Measurements from ENCODE around the gene GP5.

Gene GP5, protein sequence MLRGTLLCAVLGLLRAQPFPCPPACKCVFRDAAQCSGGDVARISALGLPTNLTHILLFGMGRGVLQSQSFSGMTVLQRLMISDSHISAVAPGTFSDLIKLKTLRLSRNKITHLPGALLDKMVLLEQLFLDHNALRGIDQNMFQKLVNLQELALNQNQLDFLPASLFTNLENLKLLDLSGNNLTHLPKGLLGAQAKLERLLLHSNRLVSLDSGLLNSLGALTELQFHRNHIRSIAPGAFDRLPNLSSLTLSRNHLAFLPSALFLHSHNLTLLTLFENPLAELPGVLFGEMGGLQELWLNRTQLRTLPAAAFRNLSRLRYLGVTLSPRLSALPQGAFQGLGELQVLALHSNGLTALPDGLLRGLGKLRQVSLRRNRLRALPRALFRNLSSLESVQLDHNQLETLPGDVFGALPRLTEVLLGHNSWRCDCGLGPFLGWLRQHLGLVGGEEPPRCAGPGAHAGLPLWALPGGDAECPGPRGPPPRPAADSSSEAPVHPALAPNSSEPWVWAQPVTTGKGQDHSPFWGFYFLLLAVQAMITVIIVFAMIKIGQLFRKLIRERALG

DNA sequence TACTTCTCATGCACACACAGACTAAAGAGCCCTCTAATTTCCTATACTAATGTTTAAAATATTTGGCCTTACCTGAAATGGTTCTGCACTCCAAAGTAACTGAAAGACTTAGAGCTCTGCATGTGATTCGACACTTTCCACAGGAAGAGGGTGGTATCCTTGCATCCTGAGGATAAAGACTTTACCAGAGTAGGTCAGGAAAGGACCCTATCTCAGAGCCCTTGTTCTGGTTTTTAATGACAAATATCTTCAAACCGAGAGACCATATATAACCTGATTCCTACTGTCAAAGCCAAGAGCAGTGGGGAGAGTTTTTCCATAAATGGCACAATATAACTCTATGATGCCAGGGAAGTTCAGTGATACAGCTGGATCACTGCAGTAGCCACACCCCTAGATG, at the start of gene GP5:
Gene GP5, minus strand, starts transcription at position 101 of the 400 bp plus-strand sequence. CDS start 984 bp downstream, outside the sequence.
- no peak for DNase-seq (ENCODE audit: low read depth in 2 of 2)

DNA sequence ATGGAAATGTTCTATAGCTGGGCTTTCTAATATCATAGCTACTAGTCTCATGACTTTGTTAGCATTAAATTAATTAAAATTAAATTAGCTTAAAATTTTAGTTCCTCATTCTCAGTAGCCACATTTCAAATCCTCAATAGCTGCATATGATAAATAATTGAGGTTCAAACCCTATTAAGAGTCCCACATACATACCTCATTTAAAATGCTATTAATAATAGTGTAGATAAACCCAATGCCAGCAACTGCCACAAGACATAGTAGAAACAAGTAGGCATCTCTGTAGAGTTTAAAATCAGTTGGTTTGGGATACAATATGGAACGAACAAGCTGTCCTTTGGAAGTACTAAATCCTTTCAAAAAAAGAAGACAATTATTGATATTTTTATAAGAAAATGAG, 48.6 kb upstream of the GP5 start:
- DNase-seq (ENCODE audit: low read depth in 2 of 2), result no peak

DNA sequence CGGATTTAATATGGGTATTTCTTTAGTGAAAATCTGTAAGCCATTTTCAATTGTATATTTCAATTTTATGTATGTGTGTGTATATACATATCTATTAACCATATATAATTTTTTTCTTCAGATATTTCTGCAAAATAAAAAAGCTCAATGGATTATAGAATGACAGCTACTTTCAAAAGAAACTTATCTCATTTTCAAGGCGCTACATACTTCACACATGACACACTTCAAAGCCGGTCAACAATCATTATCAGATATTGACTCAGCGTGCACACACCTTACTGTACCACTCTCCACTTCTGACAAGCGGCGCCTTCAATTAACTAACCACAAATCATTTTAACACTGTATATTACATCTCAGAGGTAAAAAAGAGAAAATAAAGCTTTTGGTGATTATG, 48.1 kb upstream of the GP5 start:
- no peak for DNase-seq (ENCODE audit: low read depth in 2 of 2)

DNA sequence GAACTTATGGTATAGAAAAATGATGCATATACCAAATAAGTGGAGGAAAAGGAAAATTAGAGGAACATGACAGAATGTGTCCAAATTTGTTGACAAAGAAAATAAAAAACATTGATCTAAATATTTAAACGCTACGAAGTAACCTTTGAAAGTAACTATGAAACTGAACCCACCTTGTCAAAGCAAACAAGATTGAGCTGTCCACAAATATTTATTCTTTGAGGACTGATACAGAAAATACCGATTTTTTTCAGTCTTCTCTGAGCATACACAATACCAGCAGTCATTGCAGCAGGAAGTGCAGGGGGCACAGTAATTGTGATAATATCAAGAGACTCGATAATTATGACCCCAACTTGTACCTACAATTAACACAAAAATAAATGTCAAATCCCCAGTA, 47.7 kb upstream of the GP5 start:
- no peak for DNase-seq (ENCODE audit: low read depth in 2 of 2)

DNA sequence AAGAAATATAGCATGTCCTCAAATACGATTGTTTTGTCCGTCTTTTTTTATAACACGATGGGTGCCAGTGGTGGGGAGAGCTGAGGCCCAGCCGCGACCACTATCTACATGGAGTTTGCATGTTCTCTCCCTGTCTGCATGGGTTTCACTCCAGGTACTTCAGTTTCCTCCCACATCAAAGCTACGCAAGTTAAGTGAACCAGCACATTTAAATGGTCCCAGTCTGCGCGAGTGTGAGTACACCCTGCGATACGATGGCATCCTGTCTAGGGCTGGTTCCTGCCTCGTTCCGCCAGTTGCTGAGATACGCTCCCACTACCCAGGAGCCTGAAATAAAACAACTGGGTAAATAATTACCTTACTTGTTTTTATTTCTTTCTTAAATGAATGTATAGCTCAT, 47.1 kb upstream of the GP5 start:
- no peak for DNase-seq (ENCODE audit: low read depth in 2 of 2)

DNA sequence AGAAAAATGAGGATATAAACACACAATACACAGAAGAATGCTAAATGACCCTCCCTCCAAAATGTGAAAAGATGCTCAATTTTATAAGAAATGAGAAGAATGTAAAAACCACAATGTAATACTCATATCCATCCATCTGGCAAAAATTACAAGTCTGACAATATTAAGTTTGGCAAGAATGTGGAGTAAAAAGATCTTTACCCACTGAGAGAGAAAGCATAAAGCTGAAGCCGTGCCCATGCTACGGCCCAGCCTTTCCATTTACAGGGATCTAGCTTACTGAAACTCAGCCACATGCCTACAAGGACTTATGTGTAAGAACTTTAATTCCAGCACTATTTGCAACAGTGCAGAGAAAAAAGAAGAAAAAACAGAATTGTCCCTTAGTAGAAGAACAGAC, 44.8 kb upstream of the GP5 start:
- DNase-seq (ENCODE audit: low read depth in 2 of 2), result peak; percentile 37 to 39

DNA sequence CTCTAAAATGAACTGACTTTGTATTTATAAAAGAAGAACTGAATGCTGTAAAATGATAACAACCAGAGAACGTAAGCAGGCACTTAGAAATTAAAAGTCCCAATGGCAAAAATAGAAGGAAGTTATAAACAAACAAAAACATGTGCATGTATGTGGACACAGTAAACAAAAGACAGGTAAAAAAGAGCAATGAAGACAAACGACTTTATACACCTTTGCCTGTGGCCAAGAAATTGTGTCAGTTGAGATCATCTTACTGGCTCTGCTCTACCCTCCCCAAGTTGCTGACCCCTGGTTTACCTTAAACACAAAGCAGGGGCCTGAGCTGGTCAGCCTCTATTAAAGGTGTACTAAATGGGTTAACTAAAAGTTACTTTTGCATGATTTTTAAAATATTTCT, 41.7 kb upstream of the GP5 start:
- no peak for DNase-seq (ENCODE audit: low read depth in 2 of 2)

DNA sequence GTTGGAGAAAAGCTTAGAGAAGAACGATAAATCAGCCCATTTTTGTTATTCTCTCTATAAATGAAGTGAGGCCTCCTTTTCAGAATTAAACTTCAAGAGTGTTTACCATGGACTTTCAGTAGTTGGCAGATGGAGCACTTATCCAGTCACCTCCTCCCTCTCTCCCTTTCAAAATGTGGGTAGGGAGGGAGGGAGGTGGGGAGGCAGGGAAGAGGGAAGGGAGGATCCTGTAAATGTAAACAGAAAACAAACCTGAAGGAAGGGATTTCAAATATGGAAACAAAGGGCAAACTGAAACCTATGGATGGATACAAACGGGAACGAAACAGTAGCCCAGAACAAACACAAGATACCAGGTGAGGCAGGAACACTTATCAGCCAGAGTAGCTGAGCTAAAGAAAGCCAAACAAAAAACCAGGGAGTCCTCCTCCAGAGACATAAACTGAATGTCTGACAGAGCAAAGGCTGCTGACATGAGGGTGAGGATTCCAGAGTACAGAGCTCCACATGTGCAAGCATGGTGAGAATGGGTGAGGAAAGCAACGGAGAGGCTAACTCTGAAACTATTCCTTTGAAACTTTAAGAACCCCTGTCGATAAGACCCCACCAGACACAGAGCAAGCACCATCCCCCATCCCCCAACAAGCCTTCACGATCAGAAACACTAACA, 41.0 kb upstream of the GP5 start:
- no peak for DNase-seq (ENCODE audit: low read depth in 2 of 2)

DNA sequence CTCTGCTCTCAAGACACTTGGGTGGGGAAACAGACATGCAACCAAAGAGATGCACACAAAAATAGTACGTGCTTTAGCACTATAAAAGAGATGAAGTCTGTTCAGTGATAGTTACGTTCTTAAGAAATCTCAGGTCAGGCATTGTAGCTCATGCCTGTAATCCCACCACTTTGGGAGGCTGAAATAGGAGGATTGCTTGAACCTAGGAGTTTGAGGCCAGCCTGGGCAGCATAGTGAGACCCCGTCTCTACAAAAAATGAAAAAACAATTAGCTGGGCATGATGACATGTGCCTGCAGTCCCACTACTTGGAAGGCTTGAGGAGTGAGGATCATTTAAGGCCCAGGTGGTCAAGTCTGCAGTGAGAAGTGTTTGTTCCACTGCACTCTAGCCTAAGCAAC, 35.4 kb upstream of the GP5 start:
- no peak for DNase-seq (ENCODE audit: low read depth in 2 of 2)

DNA sequence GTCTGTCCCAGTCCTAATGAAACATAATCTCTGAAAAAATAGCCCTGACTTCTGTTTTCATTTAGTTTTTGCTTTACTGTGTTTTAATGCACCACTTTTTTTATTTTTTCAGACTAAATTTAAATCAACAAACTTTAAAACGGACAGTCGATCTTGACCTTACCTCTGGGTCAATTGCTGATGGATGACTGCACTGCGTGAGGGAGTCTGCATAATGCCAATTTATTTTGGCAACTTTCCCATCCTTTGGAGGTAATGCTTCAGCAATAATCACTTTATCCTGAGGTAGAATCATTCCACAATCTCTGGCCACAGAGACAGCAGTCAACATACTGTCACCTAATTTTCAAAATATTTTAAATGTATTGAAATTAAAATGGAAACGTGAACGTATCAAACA, 32.5 kb upstream of the GP5 start:
- DNase-seq (ENCODE audit: low read depth in 2 of 2), result no peak

DNA sequence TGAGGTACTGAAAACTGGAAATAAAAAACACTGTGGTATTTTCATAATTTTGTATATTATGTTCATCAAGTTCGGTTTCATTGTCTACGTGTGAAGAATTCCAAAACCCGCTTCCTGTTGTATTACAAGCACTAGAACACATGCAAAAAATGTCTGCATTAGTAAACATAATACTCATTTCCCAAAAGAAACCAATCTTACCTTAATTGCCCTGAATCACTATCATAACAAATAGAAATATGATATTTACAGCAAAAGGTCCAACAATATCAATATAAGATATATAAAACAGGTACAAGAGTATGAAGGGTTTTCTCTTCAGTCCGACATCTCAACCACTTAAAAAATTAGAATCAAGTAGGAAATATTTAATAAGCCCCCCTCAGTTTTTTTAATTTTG, 26.3 kb upstream of the GP5 start:
- DNase-seq (ENCODE audit: low read depth in 2 of 2), result no peak

DNA sequence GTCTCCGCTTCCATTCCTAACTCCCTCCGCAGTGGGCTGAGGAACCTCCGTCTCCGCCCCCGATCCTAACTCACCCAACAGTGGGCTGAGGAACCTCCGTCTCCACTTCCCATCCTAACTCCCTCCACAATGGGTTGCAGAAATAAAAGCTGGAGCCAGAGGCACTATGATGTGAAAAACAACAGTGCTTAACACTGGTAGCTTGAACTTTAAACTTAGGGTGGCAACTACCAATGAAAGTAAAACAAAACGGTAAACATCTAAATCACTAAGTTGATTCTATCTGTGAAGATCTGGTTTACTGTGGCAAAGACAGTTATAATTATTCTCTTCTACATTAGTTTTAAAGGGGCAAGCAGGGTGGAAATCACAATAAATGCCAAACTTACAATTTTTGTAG, 25.9 kb upstream of the GP5 start:
- no peak for DNase-seq (ENCODE audit: low read depth in 2 of 2)

DNA sequence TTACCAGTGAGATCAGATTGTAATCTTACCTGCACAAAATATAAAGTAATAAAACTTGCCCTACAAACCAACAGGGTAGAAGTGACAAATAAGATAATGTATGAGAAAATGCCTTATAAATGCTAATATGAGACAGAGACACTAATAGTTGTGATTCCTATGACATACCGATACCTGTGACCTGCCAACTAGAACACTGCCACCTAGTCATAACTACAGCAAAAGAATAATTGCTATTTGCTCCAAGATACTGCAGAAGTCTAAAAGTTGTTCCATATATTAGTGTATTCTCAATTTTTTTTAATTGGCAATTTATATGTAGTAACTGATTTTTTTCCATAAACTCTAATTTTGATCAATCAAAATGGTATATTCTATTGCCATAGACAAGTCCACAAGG, 25.3 kb upstream of the GP5 start:
- DNase-seq (ENCODE audit: low read depth in 2 of 2), result no peak

DNA sequence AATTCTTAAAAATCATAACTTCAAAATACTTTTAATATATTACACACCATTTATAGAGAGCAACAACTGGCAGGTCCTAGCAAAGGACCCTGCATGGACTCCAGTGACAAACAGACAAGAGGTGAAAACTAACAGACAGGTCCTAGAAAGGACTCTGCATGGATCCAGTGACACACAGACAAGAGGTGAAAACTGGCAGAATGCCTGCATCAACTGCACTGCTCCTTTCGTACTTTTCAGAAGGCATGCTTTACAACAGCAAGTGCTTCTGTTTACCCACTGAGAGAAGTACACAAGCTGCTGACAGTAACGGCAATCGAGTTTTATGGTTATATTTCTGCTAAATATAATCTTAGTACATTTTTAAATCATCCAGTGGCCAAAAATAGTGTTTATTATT, 24.3 kb upstream of the GP5 start:
- DNase-seq (ENCODE audit: low read depth in 2 of 2), result no peak

DNA sequence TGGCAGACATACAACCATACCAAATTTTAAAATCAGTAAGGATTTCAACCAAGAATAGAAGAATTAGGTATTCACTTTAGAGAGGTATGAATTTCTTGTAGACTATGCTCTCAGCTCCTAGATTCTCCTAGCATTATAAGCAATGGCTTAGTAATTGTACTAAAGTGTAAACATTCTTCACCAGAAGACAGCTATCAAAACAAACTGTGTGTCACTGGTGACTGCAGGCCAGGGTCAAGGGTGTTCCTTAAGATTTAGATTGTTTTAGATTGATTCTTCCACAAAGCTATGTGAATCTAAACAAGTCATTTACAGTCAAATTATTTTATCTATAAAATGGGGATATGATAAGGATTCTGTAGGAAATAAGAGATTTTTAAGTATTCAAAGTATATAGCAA, 23.1 kb upstream of the GP5 start:
- DNase-seq (ENCODE audit: low read depth in 2 of 2), result no peak

DNA sequence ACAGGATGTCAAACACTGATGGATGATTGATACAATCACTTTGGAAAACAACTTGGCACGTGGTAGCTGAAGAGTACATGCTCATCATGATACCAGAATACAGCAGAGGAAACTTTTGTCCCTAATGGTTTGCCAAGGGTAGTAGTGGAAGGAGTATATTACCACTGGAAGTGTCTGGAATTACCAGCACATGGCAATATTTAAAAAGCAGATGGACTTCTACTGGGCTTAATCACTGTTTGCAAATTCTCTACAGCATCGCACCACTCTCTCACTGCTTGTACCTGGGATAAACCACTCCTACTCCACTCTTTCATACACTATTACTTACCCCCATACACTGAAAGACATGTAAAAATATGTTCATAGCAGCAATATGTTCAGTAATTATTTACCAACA, 19.6 kb upstream of the GP5 start:
- no peak for DNase-seq (ENCODE audit: low read depth in 2 of 2)

DNA sequence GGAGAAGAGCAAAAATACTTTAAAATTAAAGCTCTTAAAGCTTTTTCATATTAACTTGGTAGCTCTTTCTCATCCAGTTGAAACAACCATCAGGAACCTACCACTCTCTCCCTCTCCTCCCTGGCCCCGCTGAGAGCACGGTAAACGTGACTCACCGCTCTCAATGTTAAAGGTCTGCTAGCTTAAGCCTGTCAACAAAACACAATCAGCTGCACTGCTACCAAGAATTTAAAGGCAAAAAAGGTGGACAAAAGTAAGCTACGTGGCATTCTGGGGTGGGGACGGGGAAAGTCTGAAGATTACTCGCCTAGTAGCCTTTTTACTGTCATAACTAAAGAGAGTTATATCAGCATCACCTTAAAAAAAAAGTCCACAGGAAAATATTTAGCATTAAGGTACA, 8.4 kb upstream of the GP5 start:
- no peak for DNase-seq (ENCODE audit: low read depth in 2 of 2)

DNA sequence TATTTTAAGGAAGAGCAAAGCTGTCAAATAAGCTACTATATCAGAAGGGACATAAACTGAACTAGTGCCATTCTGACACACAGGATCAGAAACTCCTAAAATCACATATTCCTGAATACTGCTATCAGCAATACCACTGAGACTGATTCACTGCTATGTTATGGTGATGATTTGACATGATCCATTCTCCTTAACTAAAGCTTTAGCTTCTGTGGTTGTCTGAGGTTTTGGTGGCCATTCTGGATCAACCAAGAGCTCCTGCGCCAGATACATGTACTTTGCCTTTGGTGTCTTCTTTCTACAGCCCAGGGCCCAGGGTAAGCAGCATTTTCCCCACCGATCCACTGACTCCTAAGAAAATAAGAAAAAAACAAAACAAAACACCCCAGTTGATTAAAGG, 6.7 kb upstream of the GP5 start:
- no peak for DNase-seq (ENCODE audit: low read depth in 2 of 2)

DNA sequence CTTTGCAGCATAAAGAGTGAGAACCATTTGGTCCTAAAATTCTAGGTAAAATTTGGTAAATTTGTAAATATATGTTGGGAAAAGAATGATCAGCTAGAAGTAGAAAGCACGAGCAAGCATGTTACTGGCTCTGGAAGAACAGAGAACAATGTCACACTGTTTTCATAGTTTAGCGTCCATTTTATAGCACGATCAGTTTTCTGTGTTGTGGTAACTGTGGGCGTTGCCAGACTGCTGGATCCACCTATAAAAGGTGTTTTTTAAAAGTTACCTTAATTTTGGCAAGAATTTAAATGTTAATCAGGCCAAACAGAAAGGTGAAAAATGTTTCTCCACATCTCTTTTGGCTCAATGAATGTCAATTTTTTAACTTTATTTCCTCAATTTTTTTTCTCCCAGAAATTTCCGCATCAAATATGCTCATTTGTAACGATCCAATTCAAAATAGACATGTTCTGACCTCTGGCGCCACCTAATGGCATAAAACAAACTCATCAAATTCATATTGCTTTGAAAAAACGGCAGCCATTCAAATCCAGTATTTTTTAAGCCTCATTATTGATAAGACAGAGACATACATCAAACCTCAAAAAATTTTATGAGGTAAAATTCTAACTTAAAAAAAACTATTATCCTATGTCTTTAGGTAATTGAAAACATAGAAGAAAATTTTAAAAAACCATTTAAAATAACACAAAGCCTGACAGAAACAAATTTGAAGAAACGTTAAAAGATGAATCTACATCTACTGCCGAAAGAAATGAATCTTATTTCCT, 5.5 kb upstream of the GP5 start:
- peak; percentile 33 to 40 for DNase-seq (ENCODE audit: low read depth in 2 of 2)

DNA sequence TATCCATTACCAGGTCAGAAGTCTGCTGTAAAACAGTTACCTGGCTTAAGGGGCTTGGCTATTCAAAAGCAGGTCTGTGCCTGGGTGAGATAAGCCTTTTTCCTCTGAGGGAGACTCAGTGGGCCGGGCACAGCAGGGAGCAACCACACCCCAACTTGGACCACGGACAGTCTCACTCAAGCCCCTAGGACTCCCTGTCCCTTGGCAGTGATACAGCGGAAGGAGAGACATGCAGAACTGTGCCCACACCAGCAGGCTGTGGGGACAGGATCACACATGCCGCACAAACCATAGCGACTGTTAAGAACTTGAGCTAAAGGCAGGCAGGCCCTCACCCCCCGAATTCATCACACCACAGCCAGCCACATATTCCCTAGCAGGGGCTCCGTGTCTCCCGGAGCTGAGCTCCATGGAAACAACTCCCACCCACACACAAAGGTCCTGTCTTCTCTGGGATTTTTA, 2.8 kb upstream of the GP5 start:
- DNase-seq (ENCODE audit: low read depth in 2 of 2), result no peak

DNA sequence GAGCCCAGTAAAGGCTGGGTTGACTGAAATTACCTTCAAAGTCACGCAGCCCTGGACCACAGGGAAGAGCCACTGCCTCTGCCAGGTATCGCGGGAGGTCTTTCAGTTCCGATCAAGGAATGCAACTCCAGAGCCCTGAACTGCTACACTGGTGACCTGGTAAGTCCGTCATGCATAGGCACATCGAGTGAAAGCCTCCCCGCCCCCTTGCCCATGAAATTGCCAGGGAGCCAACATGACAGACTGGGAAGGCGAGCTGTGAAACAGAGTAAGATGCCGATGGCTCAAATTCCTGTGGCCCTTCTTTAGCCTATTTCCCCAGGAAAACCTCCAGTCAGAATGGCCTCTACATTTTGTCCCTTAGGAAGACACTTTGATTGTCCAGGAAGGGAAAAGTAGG, 2.3 kb upstream of the GP5 start:
- DNase-seq (ENCODE audit: low read depth in 2 of 2), result no peak

DNA sequence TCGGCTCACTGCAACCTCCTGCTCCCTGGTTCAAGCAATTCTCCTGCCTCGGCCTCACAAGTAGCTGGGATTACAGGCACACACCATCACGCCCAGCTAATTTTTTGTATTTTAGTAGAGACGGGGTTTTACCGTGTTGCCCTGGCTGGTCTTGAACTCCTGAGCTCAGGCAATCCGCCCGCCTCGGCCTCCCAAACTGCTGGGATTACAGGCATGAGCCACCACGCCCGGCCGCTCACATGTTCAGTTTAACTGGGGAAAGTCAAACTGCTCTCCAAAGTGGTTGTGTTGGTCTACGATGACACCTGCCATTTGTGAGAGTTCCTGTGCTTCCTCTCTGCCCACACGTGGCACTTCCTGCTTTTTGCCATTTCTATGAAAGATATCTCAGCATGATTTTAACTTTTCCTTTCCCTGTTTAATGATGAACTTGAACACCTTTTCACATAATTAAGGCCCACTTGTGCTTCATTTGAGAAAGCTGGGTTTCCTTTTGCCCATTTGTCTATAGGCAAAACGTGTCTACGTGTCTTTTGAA, 877 bp upstream of the GP5 start:
- no peak for DNase-seq (ENCODE audit: low read depth in 2 of 2)
